Measurements from ENCODE around the gene CHMP3.

The CHMP3 gene

GRCh38 chr2:86466306-86466705 lies 96.9 kb downstream of the CHMP3 start:
- no peak for DNase-seq (ENCODE audit: low read depth in 2 of 2)

DNA sequence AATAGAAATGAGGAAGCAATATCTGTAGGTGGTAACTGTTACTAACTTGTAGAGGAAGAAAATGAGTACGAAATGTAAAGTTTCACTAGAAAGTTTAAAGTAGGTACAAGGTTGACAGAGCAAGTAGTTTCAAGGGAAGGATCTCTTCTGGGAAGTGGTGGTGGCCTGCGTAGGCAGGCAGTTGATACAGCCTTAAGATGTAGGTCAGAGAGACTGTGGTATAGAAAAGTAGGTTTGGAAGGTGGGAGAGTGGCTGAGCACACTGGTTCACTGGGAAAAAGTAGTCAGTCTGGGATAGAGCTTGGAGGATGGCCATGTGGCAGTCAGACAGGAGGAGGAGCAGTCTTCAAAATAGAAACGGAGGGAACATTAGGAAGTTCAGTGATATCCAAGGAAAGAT lies 98.6 kb downstream of the CHMP3 start:
- no peak for DNase-seq (ENCODE audit: low read depth in 2 of 2)

- DNase-seq (ENCODE audit: low read depth in 2 of 2) = no peak
Observed at GRCh38 chr2:86461042-86461743, 102.0 kb downstream of the CHMP3 start.

- DNase-seq (ENCODE audit: low read depth in 2 of 2) = no peak
Observed at GRCh38 chr2:86455181-86455580, 108.1 kb downstream of the CHMP3 start.

- DNase-seq (ENCODE audit: low read depth in 2 of 2) = no peak
Observed at GRCh38 chr2:86454238-86454637, 109.0 kb downstream of the CHMP3 start.

DNA sequence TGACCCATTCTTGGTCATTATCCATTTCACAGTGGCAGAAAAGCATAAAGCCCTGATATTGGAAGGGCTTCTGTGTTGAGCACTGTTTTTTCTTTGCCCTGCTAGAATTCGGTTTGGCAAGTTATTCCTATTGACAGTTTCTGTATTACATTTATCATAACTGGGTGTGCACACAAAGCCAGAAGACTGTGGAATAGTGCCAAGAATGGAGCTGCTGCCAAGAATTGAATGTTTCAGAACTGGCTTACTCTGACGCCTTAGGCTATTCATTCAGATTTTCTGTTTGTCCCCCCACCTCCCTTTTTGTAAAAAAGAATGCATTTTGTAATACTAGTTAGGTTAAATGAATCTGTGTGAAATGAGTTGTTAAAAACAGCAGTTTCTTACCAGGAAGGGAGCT lies 109.4 kb downstream of the CHMP3 start:
- no peak for DNase-seq (ENCODE audit: low read depth in 2 of 2)
